SK-N-MC (cell line): ENCODE data around the gene NKX1-1.

Source experiments
- EZH2 ChIP-seq: fragments of 200-600 bp; sonication (generic); IDR thresholded peaks from one replicate; pipeline ENCODE4 v1.6.1; 2017; ENCODE audit warnings: antibody characterized with exemption
- POLR2AphosphoS5 ChIP-seq: IDR thresholded peaks from 2 replicates; pipeline ENCODE4 v1.6.1; 2012; ENCODE audit warnings: mild to moderate bottlenecking, low read depth, low read length, borderline replicate concordance

- no peak for TF ChIP-seq POLR2AphosphoS5
- TF ChIP-seq EZH2, result no peak
These were observed 6.3 kb upstream of the NKX1-1 start for GRCh38 chr4:1412376-1413203.
